Muscle of back (tissue), 11 donors: ENCODE data around the gene TKFC. TPM values are rescaled to one million over a fixed set of nuclear protein-coding genes. Genes with fewer than 3 reads are reported as not detected.

Source experiments
- DNase-seq, 3 donors: peaks; one replicate each; pipeline versions ENCODE4 v3.0.0 to v3.0.0-alpha.2; 2013
- polyA plus RNA-seq, 10 donors: library from polyadenylated mRNA; unstranded; fragments of 120-200 nt; gene quantifications; one replicate each; pipeline ENCODE4 v1.2.1, GENCODE V29; 2013; ENCODE audit not compliant: insufficient read length in 10 of 10

TKFC gene
- polyA plus RNA-seq, 10 donors, result 12.4 to 21.5 (median 18.5) TPM

DNA sequence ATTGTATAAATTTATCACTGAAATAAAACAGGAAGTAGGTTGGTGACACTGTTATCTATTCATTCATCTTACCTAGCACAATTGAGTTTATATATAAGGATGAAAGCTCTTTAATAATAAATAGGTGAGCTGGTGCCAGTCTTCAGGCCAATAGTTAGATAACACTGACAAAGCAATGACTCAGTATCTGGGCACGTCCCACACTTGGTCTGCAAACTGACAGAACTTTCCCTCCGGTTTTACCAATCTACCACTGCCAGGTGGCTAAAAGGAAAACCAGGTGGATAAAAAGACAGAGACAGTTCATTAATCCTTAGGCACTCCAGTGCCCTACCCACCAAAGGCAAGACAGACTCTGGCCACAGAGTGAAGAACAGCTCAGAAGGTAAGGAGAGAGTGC is 17.8 kb upstream of the TKFC start:
- no peak for DNase-seq

- DNase-seq, result no peak
Observed at GRCh38 chr11:61325649-61326414, 7.2 kb upstream of the TKFC start.

- DNase-seq, result no peak
Observed at GRCh38 chr11:61327669-61328071, 5.4 kb upstream of the TKFC start.

DNA sequence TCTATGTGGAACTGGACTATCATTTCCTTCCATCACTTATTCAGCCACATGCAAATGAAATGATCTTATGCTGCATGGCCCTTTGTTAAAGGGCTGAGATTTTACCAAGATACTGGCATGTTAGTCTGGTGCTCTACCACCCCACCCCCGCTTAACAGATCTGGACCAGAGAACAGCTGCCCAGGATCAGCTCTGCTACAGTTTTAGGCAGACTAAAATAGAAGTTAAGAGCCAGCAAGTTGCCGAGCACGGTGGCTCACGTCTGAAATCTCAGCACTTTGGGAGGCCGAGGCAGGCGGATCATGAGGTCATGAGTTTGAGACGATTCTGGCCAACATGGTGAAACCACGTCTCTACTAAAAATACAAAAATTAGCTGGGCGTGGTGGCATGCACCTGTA is 4.7 kb upstream of the TKFC start:
- DNase-seq, result peak in 1 of 3 donors; percentile 19

DNA sequence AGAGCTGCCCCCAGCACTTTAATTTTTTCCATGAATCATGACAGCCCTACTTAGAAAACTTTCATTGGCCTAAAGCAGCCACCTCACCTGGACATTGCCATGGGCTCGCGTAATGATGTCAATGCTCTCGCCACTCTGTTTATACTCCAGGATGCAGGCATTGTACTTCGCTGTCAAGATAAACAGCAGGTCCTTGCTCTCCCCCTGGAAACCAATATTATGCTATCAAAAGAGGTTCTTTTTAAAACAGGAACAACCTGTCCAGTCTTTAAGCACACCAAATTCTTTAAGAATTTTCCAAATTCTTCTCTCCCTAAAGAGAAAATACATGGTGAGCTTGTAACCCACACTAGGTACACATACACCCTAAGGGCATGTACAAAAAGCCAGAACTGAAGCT is 3.2 kb upstream of the TKFC start:
- no peak for DNase-seq

- DNase-seq, result no peak
Observed at GRCh38 chr11:61331651-61332050, 1.4 kb upstream of the TKFC start.

- peak in 1 of 3 donors; percentile 59 for DNase-seq
Observed at GRCh38 chr11:61332281-61332796, 689 bp upstream of the TKFC start.

DNA sequence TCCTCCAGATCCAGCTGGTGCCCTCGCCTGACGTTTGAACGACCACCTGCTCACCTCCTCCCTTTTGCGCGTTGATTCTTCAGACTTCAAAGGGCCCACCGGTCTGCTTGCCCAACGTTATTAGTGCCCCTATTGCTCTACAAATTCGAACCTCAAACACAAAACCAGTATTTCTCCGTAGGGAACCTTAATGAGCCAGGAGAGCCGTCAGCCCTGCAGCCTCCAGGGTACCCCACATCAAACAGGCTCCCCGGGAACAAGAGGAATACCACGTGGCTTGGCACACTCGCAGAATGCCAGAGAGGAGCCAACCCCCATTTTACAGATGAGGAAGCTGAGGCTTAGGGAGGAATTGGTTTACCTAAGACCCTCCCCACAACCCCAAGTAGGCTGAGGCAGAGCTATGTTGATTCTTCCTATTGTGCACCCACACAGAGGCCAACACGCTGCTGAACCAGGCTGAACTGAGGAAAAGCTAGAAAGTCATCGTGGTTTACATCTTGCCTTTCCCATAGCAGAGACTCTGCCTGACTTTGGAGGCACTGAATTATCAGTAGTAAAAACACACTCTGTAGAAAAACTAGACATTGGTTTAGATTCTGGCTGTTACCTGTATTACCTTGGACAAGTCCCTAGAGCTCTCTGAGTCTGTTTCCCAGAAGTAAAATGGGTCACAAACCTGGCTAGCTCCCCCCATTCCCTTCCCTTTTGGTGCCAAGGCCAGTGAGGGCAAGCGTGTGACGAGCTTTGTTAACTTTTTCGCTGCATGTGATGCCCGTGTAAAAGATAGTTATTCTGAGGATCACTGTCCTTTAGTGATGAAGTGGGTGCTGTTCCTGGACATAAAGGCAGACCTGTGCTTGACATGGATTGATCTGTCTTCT is 764 bp downstream of the TKFC start:
- no peak for DNase-seq

- DNase-seq, result peak in 1 of 3 donors; percentile 23
Observed at GRCh38 chr11:61334434-61335354, 1.7 kb downstream of the TKFC start.

- no peak for DNase-seq
Observed at GRCh38 chr11:61335355-61335710, 2.3 kb downstream of the TKFC start.

- DNase-seq, result peak; percentile 54 to 88 (median 82)
Observed at GRCh38 chr11:61336171-61336935, 3.3 kb downstream of the TKFC start.

DNA sequence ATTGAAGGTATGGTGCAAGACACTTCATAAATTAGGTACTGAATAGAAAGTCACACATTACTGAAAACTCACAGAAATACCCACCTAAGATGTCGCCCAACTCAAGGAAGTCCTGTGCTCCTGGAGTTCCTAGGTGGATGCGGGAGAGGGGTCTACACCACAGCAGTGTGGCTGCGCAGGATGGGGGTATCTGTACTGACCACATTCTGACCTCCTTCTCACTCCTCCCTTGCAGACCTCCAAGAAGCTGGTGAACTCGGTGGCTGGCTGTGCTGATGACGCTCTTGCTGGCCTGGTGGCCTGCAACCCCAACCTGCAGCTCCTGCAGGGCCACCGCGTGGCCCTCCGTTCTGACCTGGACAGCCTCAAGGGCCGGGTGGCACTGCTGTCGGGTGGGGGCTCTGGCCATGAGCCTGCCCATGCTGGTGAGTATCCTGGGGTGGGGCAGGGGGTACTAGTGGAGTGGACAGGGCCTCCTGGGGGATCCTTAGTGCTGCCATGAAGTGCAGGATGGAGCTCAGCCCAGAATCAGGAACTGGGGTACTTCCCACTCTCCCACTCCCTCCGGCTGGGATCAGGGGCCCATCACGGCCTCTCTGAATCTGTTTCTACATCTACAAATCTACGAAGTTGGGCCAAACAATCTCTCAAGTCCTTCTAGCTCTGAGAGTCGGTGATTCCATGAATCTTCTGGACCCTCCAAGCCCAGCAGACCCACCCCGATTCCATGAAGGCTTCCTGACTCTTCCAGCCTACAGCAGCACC is 4.9 kb downstream of the TKFC start:
- DNase-seq, result no peak

- no peak for DNase-seq
Observed at GRCh38 chr11:61338783-61339489, 5.9 kb downstream of the TKFC start.

GRCh38 chr11:61339490-61339878 is 6.5 kb downstream of the TKFC start:
- no peak for DNase-seq

DNA sequence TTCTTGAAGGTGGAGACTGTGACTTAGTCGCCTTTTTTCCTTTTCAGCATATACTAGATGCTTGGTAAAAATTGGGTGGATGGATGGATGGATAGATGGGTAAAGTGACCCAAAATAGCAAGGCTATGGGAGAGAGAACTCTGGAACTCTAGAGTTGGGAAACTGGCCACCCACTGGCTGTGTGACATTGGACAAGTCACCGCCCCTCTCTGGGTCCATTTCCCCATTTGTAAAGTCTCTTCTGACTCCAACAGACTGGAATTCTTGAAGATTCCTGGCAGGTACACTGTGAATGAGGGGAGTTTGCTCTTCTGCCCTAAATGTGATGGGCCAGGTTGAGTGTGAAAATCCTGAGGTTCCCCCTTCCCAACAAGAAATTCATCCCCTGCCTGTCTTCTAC is 8.0 kb downstream of the TKFC start:
- DNase-seq, result no peak

DNA sequence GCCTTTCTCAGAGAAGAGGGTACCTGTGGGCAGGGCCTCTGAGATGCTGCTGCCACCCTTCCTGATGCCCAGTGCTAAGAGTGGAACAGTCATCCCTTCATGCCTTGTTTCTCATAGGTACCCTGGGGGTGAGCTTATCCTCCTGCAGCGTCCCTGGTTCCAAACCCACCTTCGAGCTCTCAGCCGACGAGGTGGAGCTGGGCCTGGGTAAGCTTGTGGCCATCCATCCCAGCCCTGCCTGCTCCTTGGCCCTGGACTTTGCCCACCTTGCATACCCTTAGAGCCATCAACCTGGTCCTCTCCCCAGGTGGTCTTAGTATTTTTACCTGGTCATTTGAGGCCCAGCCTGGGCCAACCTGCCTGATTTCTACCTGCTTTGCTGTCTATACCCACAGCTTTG is 8.7 kb downstream of the TKFC start:
- DNase-seq, result no peak

DNA sequence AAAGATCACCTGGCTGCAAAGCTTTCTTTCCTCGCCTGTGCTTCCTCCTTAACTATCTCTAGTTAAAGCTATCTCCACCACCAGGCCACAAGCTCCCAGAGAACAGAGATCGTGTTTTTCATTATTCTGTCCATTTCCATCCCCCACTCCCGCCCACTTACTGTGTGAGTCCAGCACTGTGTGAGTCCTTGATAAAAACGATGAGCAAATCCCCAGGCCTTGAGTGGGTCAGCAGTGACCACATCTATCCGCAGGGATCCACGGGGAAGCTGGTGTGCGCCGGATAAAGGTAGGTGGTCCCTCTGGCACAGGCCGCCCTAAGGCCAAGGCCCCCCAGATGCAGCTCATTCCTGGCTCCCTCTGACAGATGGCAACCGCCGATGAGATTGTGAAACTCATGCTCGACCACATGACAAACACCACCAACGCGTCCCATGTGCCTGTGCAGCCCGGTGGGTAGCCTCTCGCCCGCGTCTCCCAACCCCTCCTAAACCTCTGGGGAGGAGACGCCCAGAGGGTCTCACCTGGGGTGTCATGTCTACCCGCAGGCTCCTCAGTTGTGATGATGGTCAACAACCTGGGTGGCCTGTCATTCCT is 9.3 kb downstream of the TKFC start:
- DNase-seq, result no peak

DNA sequence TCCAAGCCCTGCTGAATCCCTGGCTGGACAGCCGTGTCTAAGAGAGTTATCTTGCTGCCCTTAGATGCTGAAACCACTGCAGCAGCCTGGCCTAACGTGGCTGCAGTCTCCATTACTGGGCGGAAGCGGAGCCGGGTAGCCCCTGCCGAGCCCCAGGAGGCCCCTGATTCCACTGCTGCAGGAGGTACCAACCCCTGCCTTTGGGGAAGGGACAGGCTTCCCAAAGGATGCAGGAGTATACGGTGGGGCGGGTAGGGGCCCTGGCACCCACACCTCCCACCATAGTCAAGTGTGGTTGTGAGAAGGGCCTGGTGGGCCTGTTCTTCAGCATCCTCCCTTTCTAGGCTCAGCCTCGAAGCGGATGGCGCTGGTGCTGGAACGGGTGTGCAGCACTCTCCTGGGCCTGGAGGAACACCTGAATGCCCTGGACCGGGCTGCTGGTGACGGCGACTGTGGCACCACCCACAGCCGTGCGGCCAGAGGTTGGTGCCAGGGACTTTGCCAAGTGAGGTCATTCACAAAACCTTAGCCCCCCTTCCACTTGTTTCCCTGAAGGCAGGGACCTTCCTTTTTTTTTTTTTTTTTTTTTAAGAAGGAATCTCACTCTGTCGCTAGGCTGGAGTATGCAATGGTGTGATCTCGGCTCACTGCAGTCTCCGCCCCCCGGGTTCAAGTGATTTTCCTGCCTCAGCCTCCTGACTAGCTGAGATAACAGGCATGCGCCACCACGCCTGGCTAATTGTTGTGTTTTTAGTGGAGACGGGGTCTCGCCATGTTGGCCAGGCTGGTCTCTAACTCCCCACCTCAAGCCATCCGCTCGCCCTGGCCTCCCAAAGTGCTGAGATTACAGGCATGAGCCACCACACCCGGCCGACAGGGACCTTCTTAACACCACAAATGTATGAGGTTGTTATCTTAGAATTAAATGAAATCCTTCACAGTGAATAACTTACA is 11.0 kb downstream of the TKFC start:
- no peak for DNase-seq
